GM23248 (cell line): ENCODE results near the gene PLXND1. TPM values are rescaled to one million over a fixed set of nuclear protein-coding genes. Genes with fewer than 3 reads are reported as not detected.

Experiments
- DNase-seq: peaks from one replicate; pipeline ENCODE4 v3.0.0-alpha.2; 2015
- H2AFZ ChIP-seq: fragments of 200-600 bp; sonication (generic); 2 replicates; pipeline ENCODE4 v1.6.1; 2016; ENCODE audit warnings: antibody characterized with exemption
- H3F3A ChIP-seq: fragments of 200-600 bp; sonication (generic); 2 replicates; pipeline ENCODE4 v1.6.1; 2016; ENCODE audit warnings: mild to moderate bottlenecking, antibody characterized with exemption, mixed run types; ENCODE audit not compliant: insufficient read depth
- H3K27ac ChIP-seq: fragments of 200-600 bp; sonication (generic); 2 replicates; pipeline ENCODE4 v1.5.1; 2016; ENCODE audit warnings: mild to moderate bottlenecking
- H3K27me3 ChIP-seq: fragments of 200-600 bp; sonication (generic); replicated peaks from 2 replicates; pipeline ENCODE4 v1.6.1; 2016; ENCODE audit warnings: mild to moderate bottlenecking; ENCODE audit not compliant: insufficient read depth
- H3K36me3 ChIP-seq: fragments of 200-600 bp; sonication (generic); 2 replicates; pipeline ENCODE4 v1.6.1; 2016; ENCODE audit warnings: low read depth, mild to moderate bottlenecking
- H3K4me1 ChIP-seq: fragments of 200-600 bp; sonication (generic); 2 replicates; pipeline ENCODE4 v1.6.1; 2016; ENCODE audit warnings: mild to moderate bottlenecking; ENCODE audit not compliant: insufficient read depth
- H3K4me2 ChIP-seq: fragments of 200-600 bp; sonication (generic); one replicate; pipeline ENCODE4 v1.6.1; 2016; ENCODE audit warnings: mild to moderate bottlenecking; ENCODE audit not compliant: unreplicated experiment
- H3K4me3 ChIP-seq: fragments of 200-600 bp; sonication (generic); 2 replicates; pipeline ENCODE4 v1.5.1; 2016; ENCODE audit warnings: mild to moderate bottlenecking
- H3K79me2 ChIP-seq: fragments of 200-600 bp; sonication (generic); 2 replicates; pipeline ENCODE4 v1.6.1; 2016; ENCODE audit warnings: mild to moderate bottlenecking; ENCODE audit not compliant: insufficient read depth
- H3K9ac ChIP-seq: fragments of 200-600 bp; sonication (generic); 2 replicates; pipeline ENCODE4 v1.6.1; 2016; ENCODE audit warnings: mild to moderate bottlenecking
- H3K9me2 ChIP-seq: fragments of 200-600 bp; sonication (generic); 2 replicates; pipeline ENCODE4 v1.6.1; 2016; ENCODE audit warnings: mixed run types, mild to moderate bottlenecking, moderate library complexity; ENCODE audit not compliant: insufficient read depth
- H3K9me3 ChIP-seq: fragments of 200-600 bp; sonication (generic); one replicate; pipeline ENCODE4 v1.6.1; 2017; ENCODE audit warnings: low read depth
- H4K20me1 ChIP-seq: fragments of 200-600 bp; sonication (generic); 2 replicates; pipeline ENCODE4 v1.6.0; 2016; ENCODE audit not compliant: insufficient read depth
- EZH2 ChIP-seq: fragments of 200-600 bp; sonication (generic); IDR thresholded peaks from 2 replicates; pipeline ENCODE4 v1.6.1; 2018; ENCODE audit warnings: antibody characterized with exemption, mild to moderate bottlenecking; ENCODE audit not compliant: insufficient read depth, poor library complexity, severe bottlenecking
- EZH2phosphoT487 ChIP-seq: fragments of 200-600 bp; sonication (generic); IDR thresholded peaks from 2 replicates; pipeline ENCODE4 v1.6.1; 2018; ENCODE audit warnings: antibody characterized with exemption, moderate library complexity, mild to moderate bottlenecking, low read depth; ENCODE audit not compliant: insufficient read depth
- WGBS, 2 experiments: methylation state at CpG; one replicate each; pipeline ENCODE4 v1.1.6; 2015 to 2017; ENCODE audit warnings: low lambda C conversion rate in 2 of 2, low coverage in 1 of 2; ENCODE audit errors: missing lambda C conversion rate in 2 of 2; 5-methylcytosine and 5-hydroxymethylcytosine counted together
- in situ Hi-C: fragments of 300-500 bp; cut with MboI; formaldehyde crosslinking; loops from 2 replicates; pipeline ENCODE4 v1.15.0; 2020
- polyA plus RNA-seq: library from polyadenylated mRNA; unstranded; fragments of >200 nt; fragmentation: Nextera tagmentation; extraction: Ambion mirVana; gene quantifications from 2 replicates; pipeline ENCODE4 v1.2.1, GENCODE V29; 2016
- total RNA-seq: library from RNA; depleted of rRNA; stranded (reverse); fragments of >200 nt; shearing (Covaris generic); gene quantifications from 2 replicates; pipeline ENCODE4 v1.2.3, GENCODE V29; 2014

Gene PLXND1
- total and polyA plus RNA-seq, 2 experiments from 2014 or later, result 37.4 to 83.0 TPM

DNA sequence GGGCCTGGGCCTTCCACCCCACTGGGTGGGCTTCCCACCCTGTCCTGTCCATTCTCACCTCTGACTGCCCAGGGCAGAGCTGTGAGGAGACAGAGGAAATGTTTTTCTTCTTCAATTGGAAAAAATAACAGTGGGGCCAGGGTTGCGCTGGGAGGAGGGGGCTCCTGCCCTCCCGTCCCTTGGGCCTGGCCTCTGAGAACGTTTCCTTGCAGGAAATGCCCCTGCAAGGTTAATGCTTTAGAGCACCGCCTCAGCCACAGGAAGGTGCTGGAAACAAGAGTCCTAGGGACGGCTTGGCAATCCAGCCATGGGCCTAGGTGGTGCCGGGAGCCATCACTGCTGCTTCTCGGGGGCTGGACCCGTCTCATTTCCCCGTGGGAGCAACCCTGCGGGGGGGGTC, 3.8 kb upstream of the PLXND1 start:
- peaks cover 7% of the 10 kb centered on the region; the same call in 1 of the 2 replicates for H3K79me2 ChIP-seq
- no peak overlapping the region for H2AFZ ChIP-seq
- H3F3A ChIP-seq, result peaks cover 11% of the 10 kb centered on the region; the same call in 1 of the 2 replicates
- H3K4me2 ChIP-seq, result no peak overlapping the region
- peaks cover 26% of the 10 kb centered on the region for H3K4me1 ChIP-seq
- H4K20me1 ChIP-seq, result no peaks in the 10 kb centered on the region
- no peak overlapping the region for H3K4me3 ChIP-seq
- no peak overlapping the region for H3K9ac ChIP-seq
- no peaks in the 10 kb centered on the region for H3K9me2 ChIP-seq
- H3K27me3 ChIP-seq, result no peaks in the 10 kb centered on the region
- TF ChIP-seq EZH2phosphoT487 (no peak), EZH2 (no peak)
- 68 to 71% methylated on average over 10 of the region's 10 CpGs for WGBS, 2 experiments
- in situ Hi-C loops, result no loop called here
- H3K36me3 ChIP-seq, result no peaks in the 10 kb centered on the region
- H3K9me3 ChIP-seq, result no peaks in the 10 kb centered on the region
- no peak overlapping the region for H3K27ac ChIP-seq
- no peak for DNase-seq

DNA sequence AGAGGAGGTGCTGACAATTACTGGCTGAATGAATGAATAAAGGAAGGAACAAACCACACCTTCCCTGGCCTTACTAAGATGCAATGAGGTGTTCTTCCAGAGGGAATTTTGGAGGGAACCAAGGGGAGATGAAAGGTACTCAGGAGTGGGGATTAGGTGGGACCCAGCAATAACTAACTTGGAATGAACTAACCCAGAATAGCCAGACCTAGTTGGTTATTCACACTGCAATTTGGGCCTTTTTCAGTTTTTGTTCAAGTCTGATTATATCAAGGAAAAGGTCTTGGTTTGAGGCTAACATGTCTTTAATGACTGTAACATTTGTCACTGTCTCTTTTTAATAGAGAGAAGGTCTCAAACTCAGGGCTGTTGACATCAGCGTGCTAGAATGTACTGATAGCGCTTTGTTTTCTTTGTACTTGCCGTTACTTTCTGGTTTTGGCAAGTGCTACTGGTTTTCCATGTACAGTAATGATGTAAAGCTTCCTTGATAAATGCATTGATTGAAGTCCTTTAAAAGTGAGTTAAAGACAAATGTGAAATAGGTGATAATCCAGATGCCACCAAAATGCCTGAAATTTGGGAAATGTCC, 3.2 kb upstream of the PLXND1 start:
- peaks cover 27% of the 10 kb centered on the region for H3K4me1 ChIP-seq
- H3K4me2 ChIP-seq, result no peak overlapping the region

DNA sequence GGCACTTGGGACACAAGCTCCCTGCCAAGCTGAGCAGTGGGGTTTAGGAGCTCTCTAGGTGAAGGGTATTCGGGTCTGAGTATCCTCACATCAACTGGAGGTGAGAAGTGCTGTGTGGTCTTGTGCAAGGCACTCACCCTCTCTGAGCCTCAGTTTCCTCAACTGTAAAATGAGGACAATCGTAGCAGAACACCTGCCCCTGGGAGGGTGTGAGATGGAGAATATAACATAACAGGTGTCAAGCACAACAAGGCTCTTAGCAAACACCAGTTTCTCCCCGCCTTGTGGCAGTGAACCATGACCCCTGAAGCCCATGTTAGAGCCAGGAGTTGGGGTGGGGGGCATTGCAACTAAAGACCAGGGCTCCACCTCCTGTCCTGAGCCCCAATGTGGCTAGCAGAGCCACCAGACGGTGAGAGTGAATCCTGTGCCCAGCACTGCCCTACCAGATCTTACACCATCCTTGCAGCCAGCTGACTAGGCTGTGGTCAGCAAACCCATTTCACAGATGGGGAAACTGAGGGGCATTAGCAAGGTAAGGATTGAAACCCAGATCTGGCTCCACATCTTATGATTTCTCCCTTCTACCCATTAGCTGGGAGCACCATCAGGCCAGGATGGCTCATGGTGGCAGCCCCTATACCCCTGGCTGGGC, 2.6 kb upstream of the PLXND1 start:
- TF ChIP-seq EZH2phosphoT487, result no peak
- TF ChIP-seq EZH2, result no peak
- Histone ChIP-seq H3K36me3 (no peaks in the 10 kb centered on the region), H3K79me2 (peaks cover 17% of the 10 kb centered on the region), H3F3A (peaks cover 19% of the 10 kb centered on the region), H3K4me1 (peaks cover 33% of the 10 kb centered on the region), H3K9me3 (no peaks in the 10 kb centered on the region), H3K4me3 (no peak overlapping the region), H4K20me1 (no peaks in the 10 kb centered on the region), H2AFZ (no peak overlapping the region; the same call in 1 of the 2 replicates), H3K27me3 (no peaks in the 10 kb centered on the region), H3K9ac (no peak overlapping the region), H3K9me2 (no peaks in the 10 kb centered on the region), H3K27ac (no peak overlapping the region), H3K4me2 (no peak overlapping the region)
- DNase-seq, result no peak
- 79 to 82% methylated on average over 4 of the region's 4 CpGs for WGBS, 2 experiments
- in situ Hi-C loops, result loop anchor here (10.0 kb wide), 1 partner anchor 114 kb away; no protein-coding TSS in a partner anchor

More for the DNA sequence above, 3.2 kb upstream of the PLXND1 start:
- Histone ChIP-seq H3K79me2 (peaks cover 10% of the 10 kb centered on the region), H3K36me3 (no peaks in the 10 kb centered on the region), H4K20me1 (no peaks in the 10 kb centered on the region), H3K9me2 (no peaks in the 10 kb centered on the region), H3K27me3 (no peaks in the 10 kb centered on the region), H3K4me3 (no peak overlapping the region), H3K9ac (no peak overlapping the region), H3F3A (peaks cover 13% of the 10 kb centered on the region; the same call in 1 of the 2 replicates), H3K9me3 (no peaks in the 10 kb centered on the region), H3K27ac (no peak overlapping the region), H2AFZ (no peak overlapping the region)
- TF ChIP-seq EZH2 (no peak), EZH2phosphoT487 (no peak)
- in situ Hi-C loops, result loop anchor here (10.0 kb wide), 1 partner anchor 115 kb away; no protein-coding TSS in a partner anchor
- no peak for DNase-seq
- 75 to 87% methylated on average over 3 of the region's 3 CpGs for WGBS, 2 experiments

DNA sequence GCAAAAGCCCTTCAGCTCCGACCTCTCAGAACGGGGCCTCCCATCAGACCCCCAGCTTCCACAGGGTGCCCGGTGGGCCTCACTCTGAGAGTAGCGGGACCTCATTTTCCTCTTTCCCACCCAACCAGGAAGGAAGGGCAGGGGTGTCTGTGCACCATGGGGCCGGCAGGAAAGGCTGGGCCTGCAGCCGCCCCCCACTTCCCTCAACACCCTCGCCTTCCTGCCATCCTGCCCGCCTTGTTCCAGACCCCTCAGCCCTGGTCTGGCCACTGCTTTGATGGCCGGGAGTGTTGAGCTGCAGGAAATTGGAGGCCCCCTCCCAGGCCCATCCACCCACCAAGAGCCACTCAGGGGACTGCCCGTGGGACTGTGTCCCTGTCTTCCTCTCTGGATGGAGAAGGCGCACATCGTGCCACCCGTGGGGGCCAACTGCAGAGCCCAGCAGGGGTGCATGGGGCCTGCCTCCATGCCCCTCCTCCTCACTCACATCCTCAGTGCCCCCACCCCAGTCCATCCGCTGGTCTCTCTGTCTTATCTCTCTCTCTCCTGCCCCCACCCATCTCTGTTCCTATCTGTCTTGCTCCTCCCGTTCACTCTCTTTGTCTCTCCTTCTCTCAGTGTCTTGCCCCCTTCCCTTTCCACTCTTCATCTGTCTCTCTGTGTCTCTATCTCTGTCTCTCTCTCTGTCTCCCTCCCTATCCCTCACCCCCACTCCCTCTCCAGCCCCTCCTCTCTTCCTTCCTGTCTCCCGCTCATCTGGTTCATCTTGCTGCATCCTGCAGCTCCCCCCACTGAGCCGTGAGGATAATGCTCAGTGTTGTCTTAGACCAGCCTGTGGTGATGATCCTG, 1.8 kb upstream of the PLXND1 start:
- H3K4me1 ChIP-seq, result peaks cover 39% of the 10 kb centered on the region
- peaks cover 24% of the 10 kb centered on the region for H3K79me2 ChIP-seq
- peak; percentile 48 for DNase-seq
- H3K9ac ChIP-seq, result no peak overlapping the region
- H3F3A ChIP-seq, result peaks cover 24% of the 10 kb centered on the region
- H3K9me2 ChIP-seq, result no peaks in the 10 kb centered on the region
- no peaks in the 10 kb centered on the region for H3K27me3 ChIP-seq
- in situ Hi-C loops, result loop anchor here (10.0 kb wide), 1 partner anchor 114 kb away; no protein-coding TSS in a partner anchor
- no peak overlapping the region for H3K27ac ChIP-seq
- no peaks in the 10 kb centered on the region for H3K9me3 ChIP-seq
- H3K36me3 ChIP-seq, result no peaks in the 10 kb centered on the region
- no peak overlapping the region; the same call in 1 of the 2 replicates for H2AFZ ChIP-seq
- H3K4me3 ChIP-seq, result no peak overlapping the region
- no peak for TF ChIP-seq EZH2
- no peak for TF ChIP-seq EZH2phosphoT487
- H4K20me1 ChIP-seq, result no peaks in the 10 kb centered on the region
- peak overlapping the region; percentile 14 for H3K4me2 ChIP-seq
- 79 to 80% methylated on average over 14 to 17 of the region's 17 CpGs for WGBS, 2 experiments
